Progenitor cell of endocrine pancreas (in vitro differentiated cells): Measurements from ENCODE around the gene IGLL1. TPM values are rescaled to one million over a fixed set of nuclear protein-coding genes. Genes with fewer than 3 reads are reported as not detected.
"Not testable (repeated sequence)": the region's sequence is repeated elsewhere in the genome, so short reads cannot be mapped to it uniquely, and the experiment has no call there.

Source experiments
- DNase-seq: peaks from one replicate; pipeline ENCODE4 v3.0.0; 2021; ENCODE audit warnings: low spot score; ENCODE audit not compliant: unreplicated experiment
- H3K27ac Mint-ChIP-seq: 2 replicates; pipeline ENCODE4 v1.8.0; 2021; ENCODE audit warnings: mild to moderate bottlenecking, moderate library complexity, mixed read lengths
- H3K27me3 Mint-ChIP-seq: 2 replicates; pipeline ENCODE4 v1.8.0; 2021; ENCODE audit warnings: mixed read lengths
- H3K36me3 Mint-ChIP-seq: 2 replicates; pipeline ENCODE4 v1.8.0; 2022; ENCODE audit warnings: mixed read lengths; ENCODE audit not compliant: insufficient read depth
- H3K4me1 Mint-ChIP-seq: 2 replicates; pipeline ENCODE4 v1.8.0; 2021; ENCODE audit warnings: low read depth, mixed read lengths
- H3K4me3 Mint-ChIP-seq: 2 replicates; pipeline ENCODE4 v1.8.0; 2021; ENCODE audit warnings: low read depth, mild to moderate bottlenecking, moderate library complexity, mixed read lengths
- H3K9me3 Mint-ChIP-seq: 2 replicates; pipeline ENCODE4 v1.8.0; 2021; ENCODE audit warnings: low read depth, mixed read lengths
- CTCF ChIP-seq: fragments of 200-600 bp; sonication (generic); IDR thresholded peaks from one replicate; pipeline ENCODE4 v1.5.0; 2021; ENCODE audit warnings: antibody characterized with exemption, mild to moderate bottlenecking; ENCODE audit not compliant: unreplicated experiment
- total RNA-seq: library from RNA; stranded (reverse); gene quantifications from 2 replicates; pipeline ENCODE4 v1.2.1, GENCODE V29; 2021

The IGLL1 gene
- total RNA-seq, 1 donor from 2014 or later = not detected

GRCh38 chr22:23564276-23564675 is 15.8 kb downstream of the IGLL1 start:
- Mint-ChIP-seq H3K4me3 (peak overlapping the region; percentile 50), H3K9me3 (no peaks in the 10 kb centered on the region), H3K36me3 (no peaks in the 10 kb centered on the region), H3K4me1 (peaks cover 40% of the 10 kb centered on the region), H3K27me3 (no peaks in the 10 kb centered on the region), H3K27ac (no peak overlapping the region)
- DNase-seq = no peak
- TF ChIP-seq CTCF = no peak

GRCh38 chr22:23563111-23563510 is 17.0 kb downstream of the IGLL1 start:
- no peak for DNase-seq
- no peaks in the 10 kb centered on the region for H3K27me3 Mint-ChIP-seq
- no peak overlapping the region for H3K27ac Mint-ChIP-seq
- H3K4me1 Mint-ChIP-seq = peaks cover 39% of the 10 kb centered on the region
- no peaks in the 10 kb centered on the region for H3K36me3 Mint-ChIP-seq
- H3K4me3 Mint-ChIP-seq = no peak overlapping the region
- H3K9me3 Mint-ChIP-seq = no peaks in the 10 kb centered on the region
- TF ChIP-seq CTCF = no peak

GRCh38 chr22:23562186-23562585 is 17.9 kb downstream of the IGLL1 start:
- Mint-ChIP-seq H3K4me3 (no peak overlapping the region), H3K27me3 (no peaks in the 10 kb centered on the region), H3K36me3 (no peaks in the 10 kb centered on the region), H3K27ac (no peak overlapping the region), H3K4me1 (peaks cover 35% of the 10 kb centered on the region), H3K9me3 (no peaks in the 10 kb centered on the region)
- no peak for DNase-seq
- TF ChIP-seq CTCF = no peak

GRCh38 chr22:23561025-23561510 is 19.0 kb downstream of the IGLL1 start:
- not testable (repeated sequence) for H3K9me3 Mint-ChIP-seq, H3K27ac Mint-ChIP-seq, H3K4me3 Mint-ChIP-seq, DNase-seq, H3K36me3 Mint-ChIP-seq, H3K27me3 Mint-ChIP-seq
- peaks cover 35% of the 10 kb centered on the region for H3K4me1 Mint-ChIP-seq

GRCh38 chr22:23560215-23560614 is 19.9 kb downstream of the IGLL1 start:
- H3K27me3 Mint-ChIP-seq = not testable (repeated sequence)

GRCh38 chr22:23557467-23557866 is 22.6 kb downstream of the IGLL1 start:
- H3K36me3 Mint-ChIP-seq = peaks cover 1% of the 10 kb centered on the region

More at GRCh38 chr22:23560215-23560614, 19.9 kb downstream of the IGLL1 start:
- peaks cover 29% of the 10 kb centered on the region for H3K4me1 Mint-ChIP-seq
- not testable (repeated sequence) for H3K36me3 Mint-ChIP-seq, H3K27ac Mint-ChIP-seq, H3K4me3 Mint-ChIP-seq, DNase-seq, H3K9me3 Mint-ChIP-seq

More at GRCh38 chr22:23557467-23557866, 22.6 kb downstream of the IGLL1 start:
- Mint-ChIP-seq H3K27me3 (peaks cover 4% of the 10 kb centered on the region), H3K4me1 (peaks cover 14% of the 10 kb centered on the region), H3K4me3 (no peak overlapping the region), H3K9me3 (no peaks in the 10 kb centered on the region), H3K27ac (no peak overlapping the region)
- no peak for TF ChIP-seq CTCF
- DNase-seq = no peak
